IMR-90 (cell line): ENCODE results near the gene OR7E24. TPM values are rescaled to one million over a fixed set of nuclear protein-coding genes. Genes with fewer than 3 reads are reported as not detected.

Experiments used
- polyA plus RNA-seq, 3 experiments: library from polyadenylated mRNA; depleted of rRNA; stranded (reverse); fragments of >200 nt; gene quantifications; 2 replicates each; pipeline ENCODE4 v1.2.3, GENCODE V29; 2012; ENCODE audit warnings: low replicate concordance in 1 of 3
- total RNA-seq: library from RNA; depleted of rRNA; stranded (reverse); fragments of >200 nt; gene quantifications from 2 replicates; pipeline ENCODE4 v1.2.3, GENCODE V29; 2012; rRNA removed

Gene OR7E24
- total and polyA plus RNA-seq, 2 of the 4 experiments (the other 2 are of a cell fraction), result not detected

Other genes starting within 250 kb of the OR7E24 start
- gene MUC16, start 240.5 kb upstream of the OR7E24 start, total RNA-seq, result not detected in 2 replicates
- not detected in 2 replicates for gene MUC16, start 240.5 kb upstream of the OR7E24 start, polyA plus RNA-seq (2012; rRNA removed)
- gene OR1M1, start 163.9 kb upstream of the OR7E24 start, total RNA-seq, result not detected in 2 replicates
- not detected in 2 replicates for gene OR1M1, start 163.9 kb upstream of the OR7E24 start, polyA plus RNA-seq (2012; rRNA removed)
- gene OR7G2, start 143.5 kb upstream of the OR7E24 start, total RNA-seq, result not detected in 2 replicates
- not detected in 2 replicates for gene OR7G2, start 143.5 kb upstream of the OR7E24 start, polyA plus RNA-seq (2012; rRNA removed)
- gene OR7G1, start 135.2 kb upstream of the OR7E24 start, total RNA-seq, result not detected in 2 replicates
- not detected in 2 replicates for gene OR7G1, start 135.2 kb upstream of the OR7E24 start, polyA plus RNA-seq (2012; rRNA removed)
- not detected in 2 replicates for gene OR7G3, start 124.0 kb upstream of the OR7E24 start, total RNA-seq
- gene OR7G3, start 124.0 kb upstream of the OR7E24 start, polyA plus RNA-seq (2012; rRNA removed), result not detected in 2 replicates
- gene ZNF317, start 110.5 kb upstream of the OR7E24 start, total RNA-seq, result 16.4 and 17.6 TPM in 2 replicates
- 12.3 and 13.0 TPM in 2 replicates for gene ZNF317, start 110.5 kb upstream of the OR7E24 start, polyA plus RNA-seq (2012; rRNA removed)
- not detected in 2 replicates for gene OR7D2, start 72.0 kb upstream of the OR7E24 start, total RNA-seq
- gene OR7D2, start 72.0 kb upstream of the OR7E24 start, polyA plus RNA-seq (2012; rRNA removed), result not detected in 2 replicates
- gene OR7D4, start 31.3 kb upstream of the OR7E24 start, total RNA-seq, result not detected in 2 replicates
- gene OR7D4, start 31.3 kb upstream of the OR7E24 start, polyA plus RNA-seq (2012; rRNA removed), result not detected in 2 replicates
- 7.2 and 7.3 TPM in 2 replicates for gene ZNF699, start 58.9 kb downstream of the OR7E24 start, total RNA-seq
- 1.3 and 1.5 TPM in 2 replicates for gene ZNF699, start 58.9 kb downstream of the OR7E24 start, polyA plus RNA-seq (2012; rRNA removed)
- gene ZNF559, start 73.2 kb downstream of the OR7E24 start, total RNA-seq, result 8.8 and 9.4 TPM in 2 replicates
- 6.8 and 9.9 TPM in 2 replicates for gene ZNF559, start 73.2 kb downstream of the OR7E24 start, polyA plus RNA-seq (2012; rRNA removed)
- gene ZNF177, start 112.1 kb downstream of the OR7E24 start, total RNA-seq, result 0.83 and 1.1 TPM in 2 replicates
- gene ZNF177, start 112.1 kb downstream of the OR7E24 start, polyA plus RNA-seq (2012; rRNA removed), result 0.76 and 0.87 TPM in 2 replicates
- gene ZNF266, start 184.6 kb downstream of the OR7E24 start, total RNA-seq, result 7.8 and 9.3 TPM in 2 replicates
- gene ZNF266, start 184.6 kb downstream of the OR7E24 start, polyA plus RNA-seq (2012; rRNA removed), result 6.7 and 9.8 TPM in 2 replicates
- gene ZNF560, start 247.7 kb downstream of the OR7E24 start, total RNA-seq, result 0.90 and 1.1 TPM in 2 replicates
- 0.33 and 0.36 TPM in 2 replicates for gene ZNF560, start 247.7 kb downstream of the OR7E24 start, polyA plus RNA-seq (2012; rRNA removed)